DMS79 (cell line): ENCODE data around the gene FOXD4.
A peak's percentile ranks its signal among the peaks of the same experiment; 100 is the strongest.
"Not testable (repeated sequence)": the region's sequence is repeated elsewhere in the genome, so short reads cannot be mapped to it uniquely, and the experiment has no call there.

Experiments
- DNase-seq: peaks from one replicate; lab custom pipeline; 2025; lab: John Stamatoyannopoulos, UW

Gene FOXD4

GRCh38 chr9:117995-118467, at the start of gene FOXD4:
Gene FOXD4, minus strand, starts transcription at chr9:118417. Its CDS starts 298 bp downstream, at chr9:118119.
- DNase-seq = not testable (repeated sequence)

- DNase-seq = not testable (repeated sequence)
These were observed 41.7 kb upstream of the FOXD4 start for GRCh38 chr9:159871-160270.

GRCh38 chr9:151173-151572, 33.0 kb upstream of the FOXD4 start:
- DNase-seq = not testable (repeated sequence)

- not testable (repeated sequence) for DNase-seq
These were observed 21.7 kb upstream of the FOXD4 start for GRCh38 chr9:139880-140279.

- not testable (repeated sequence) for DNase-seq
These were observed 848 bp downstream of the FOXD4 start for GRCh38 chr9:117144-117994.

- not testable (repeated sequence) for DNase-seq
These were observed 1.8 kb downstream of the FOXD4 start for GRCh38 chr9:116239-117077.

GRCh38 chr9:115118-115451, 3.1 kb downstream of the FOXD4 start:
- not testable (repeated sequence) for DNase-seq

GRCh38 chr9:114267-115117, 3.7 kb downstream of the FOXD4 start:
- peak; percentile 13 for DNase-seq

- peak; percentile 11 for DNase-seq
These were observed 4.5 kb downstream of the FOXD4 start for GRCh38 chr9:113468-114266.

- not testable (repeated sequence) for DNase-seq
These were observed 5.4 kb downstream of the FOXD4 start for GRCh38 chr9:112589-113467.

GRCh38 chr9:110672-111071, 7.5 kb downstream of the FOXD4 start:
- DNase-seq = not testable (repeated sequence)

GRCh38 chr9:109540-109939, 8.7 kb downstream of the FOXD4 start:
- not testable (repeated sequence) for DNase-seq

GRCh38 chr9:108742-109495, 9.3 kb downstream of the FOXD4 start:
- DNase-seq = not testable (repeated sequence)

- not testable (repeated sequence) for DNase-seq
These were observed 12.2 kb downstream of the FOXD4 start for GRCh38 chr9:105991-106390.

- peak; percentile 41 for DNase-seq
These were observed 17.8 kb downstream of the FOXD4 start for GRCh38 chr9:100430-100829.

- not testable (repeated sequence) for DNase-seq
These were observed 18.4 kb downstream of the FOXD4 start for GRCh38 chr9:99867-100266.

- DNase-seq = not testable (repeated sequence)
These were observed 19.4 kb downstream of the FOXD4 start for GRCh38 chr9:98775-99174.

GRCh38 chr9:94992-95391, 23.2 kb downstream of the FOXD4 start:
- DNase-seq = not testable (repeated sequence)

GRCh38 chr9:94323-94722, 23.9 kb downstream of the FOXD4 start:
- not testable (repeated sequence) for DNase-seq
